ENCODE data around the gene FSIP1.

FSIP1 gene

DNA sequence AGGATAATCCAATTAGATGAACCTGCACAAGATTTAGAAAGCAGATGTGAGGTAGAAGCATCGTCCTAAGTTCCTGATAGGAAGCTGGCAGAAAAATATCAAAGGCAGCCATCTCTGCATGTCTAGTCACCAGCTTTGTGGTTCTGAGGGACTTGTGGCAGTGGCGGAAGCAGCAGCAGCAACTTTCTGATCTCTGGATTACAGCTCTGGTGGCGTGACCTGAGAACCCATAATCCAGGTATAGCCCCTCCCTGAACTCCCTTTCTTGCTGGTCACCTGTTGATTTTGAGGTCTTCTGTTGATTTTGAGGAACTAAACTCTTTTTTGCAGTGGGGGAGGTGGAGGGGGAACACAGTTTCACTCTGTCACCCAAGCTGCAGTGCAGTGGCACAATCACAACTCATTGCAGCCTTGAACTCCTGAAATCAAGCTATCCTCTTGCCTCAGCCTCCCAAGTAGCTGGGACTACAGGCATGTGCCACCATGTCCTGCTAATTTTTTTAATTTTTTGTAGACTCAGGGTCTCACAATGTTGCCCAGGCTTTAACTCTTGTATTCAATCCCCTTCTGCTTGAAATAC, 7.9 kb downstream of the FSIP1 start:
- Histone ChIP-seq H3K27ac (ENCODE audit: low read depth, low read length) (no peak overlapping the region), H3K36me3 (ENCODE audit: control insufficient read depth in 5 of 5, insufficient read depth in 5 of 5, low read length in 5 of 5) (no peaks in the 10 kb centered on the region), H3K9me3 (ENCODE audit: control insufficient read depth in 5 of 5, low read length in 5 of 5) (no peaks in the 10 kb centered on the region), H3K27me3 (ENCODE audit: control insufficient read depth in 5 of 5, insufficient read depth in 4 of 5, low read length in 5 of 5) (peaks cover 0 to 4% (median 0%) of the 10 kb centered on the region in 5 donors), H3K4me3 (ENCODE audit: low read depth in 1 of 5, low read length in 5 of 5) (no peak overlapping the region), H3K4me1 (ENCODE audit: control insufficient read depth in 5 of 5, insufficient read depth in 5 of 5, low read length in 5 of 5) (peaks cover 0 to 13% (median 12%) of the 10 kb centered on the region in 5 donors), H3K9ac (ENCODE audit: low read length in 5 of 5) (no peak overlapping the region)

- Histone ChIP-seq H3K27ac (ENCODE audit: low read depth, low read length) (peak overlapping the region; percentile 88), H3K4me1 (ENCODE audit: control insufficient read depth in 5 of 5, insufficient read depth in 5 of 5, low read length in 5 of 5) (peaks cover 0 to 13% (median 12%) of the 10 kb centered on the region in 5 donors), H3K9ac (ENCODE audit: low read length in 5 of 5) (peak overlapping the region in 1 of 5 donors; percentile 52), H3K36me3 (ENCODE audit: control insufficient read depth in 5 of 5, insufficient read depth in 5 of 5, low read length in 5 of 5) (no peaks in the 10 kb centered on the region), H3K27me3 (ENCODE audit: control insufficient read depth in 5 of 5, insufficient read depth in 4 of 5, low read length in 5 of 5) (no peaks in the 10 kb centered on the region), H3K9me3 (ENCODE audit: control insufficient read depth in 5 of 5, low read length in 5 of 5) (no peaks in the 10 kb centered on the region), H3K4me3 (ENCODE audit: low read depth in 1 of 5, low read length in 5 of 5) (peak overlapping the region in 2 of 5 donors; percentile 18 to 25)
Observed at GRCh38 chr15:39770748-39771689, 11.6 kb downstream of the FSIP1 start.

GRCh38 chr15:39767921-39768320, 14.7 kb downstream of the FSIP1 start:
- H3K27ac ChIP-seq (ENCODE audit: low read depth, low read length), result no peak overlapping the region
- H3K4me1 ChIP-seq (ENCODE audit: control insufficient read depth in 5 of 5, insufficient read depth in 5 of 5, low read length in 5 of 5), result peaks cover 0 to 13% (median 12%) of the 10 kb centered on the region in 5 donors
- H3K4me3 ChIP-seq (ENCODE audit: low read depth in 1 of 5, low read length in 5 of 5), result no peak overlapping the region
- H3K27me3 ChIP-seq (ENCODE audit: control insufficient read depth in 5 of 5, insufficient read depth in 4 of 5, low read length in 5 of 5), result no peaks in the 10 kb centered on the region
- H3K36me3 ChIP-seq (ENCODE audit: control insufficient read depth in 5 of 5, insufficient read depth in 5 of 5, low read length in 5 of 5), result no peaks in the 10 kb centered on the region
- H3K9ac ChIP-seq (ENCODE audit: low read length in 5 of 5), result no peak overlapping the region
- no peaks in the 10 kb centered on the region for H3K9me3 ChIP-seq (ENCODE audit: control insufficient read depth in 5 of 5, low read length in 5 of 5)

DNA sequence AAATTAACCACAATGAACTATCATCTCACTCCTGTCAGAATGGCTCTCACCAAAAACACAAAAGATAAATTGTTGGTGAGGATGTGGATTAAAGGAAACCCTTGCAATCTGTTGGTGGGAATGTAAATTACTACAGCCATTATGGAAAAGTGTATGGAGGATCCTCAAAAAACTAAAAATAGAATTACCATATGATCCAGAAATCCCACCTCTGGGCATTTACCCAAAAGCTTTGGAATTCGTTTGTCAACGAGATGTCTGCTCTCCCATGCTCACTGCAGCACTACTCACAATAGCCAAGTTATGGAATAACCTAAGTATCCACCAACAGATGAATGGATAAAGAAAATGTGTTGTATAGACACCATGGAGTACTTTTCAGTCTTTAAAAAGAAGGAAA, 21.6 kb downstream of the FSIP1 start:
- Histone ChIP-seq H3K36me3 (ENCODE audit: control insufficient read depth in 5 of 5, insufficient read depth in 5 of 5, low read length in 5 of 5) (no peaks in the 10 kb centered on the region), H3K9ac (ENCODE audit: low read length in 5 of 5) (no peak overlapping the region), H3K27ac (ENCODE audit: low read depth, low read length) (no peak overlapping the region), H3K27me3 (ENCODE audit: control insufficient read depth in 5 of 5, insufficient read depth in 4 of 5, low read length in 5 of 5) (no peaks in the 10 kb centered on the region), H3K4me1 (ENCODE audit: control insufficient read depth in 5 of 5, insufficient read depth in 5 of 5, low read length in 5 of 5) (no peaks in the 10 kb centered on the region), H3K4me3 (ENCODE audit: low read depth in 1 of 5, low read length in 5 of 5) (no peak overlapping the region), H3K9me3 (ENCODE audit: control insufficient read depth in 5 of 5, low read length in 5 of 5) (peaks cover 0 to 5% (median 4%) of the 10 kb centered on the region in 5 donors)

DNA sequence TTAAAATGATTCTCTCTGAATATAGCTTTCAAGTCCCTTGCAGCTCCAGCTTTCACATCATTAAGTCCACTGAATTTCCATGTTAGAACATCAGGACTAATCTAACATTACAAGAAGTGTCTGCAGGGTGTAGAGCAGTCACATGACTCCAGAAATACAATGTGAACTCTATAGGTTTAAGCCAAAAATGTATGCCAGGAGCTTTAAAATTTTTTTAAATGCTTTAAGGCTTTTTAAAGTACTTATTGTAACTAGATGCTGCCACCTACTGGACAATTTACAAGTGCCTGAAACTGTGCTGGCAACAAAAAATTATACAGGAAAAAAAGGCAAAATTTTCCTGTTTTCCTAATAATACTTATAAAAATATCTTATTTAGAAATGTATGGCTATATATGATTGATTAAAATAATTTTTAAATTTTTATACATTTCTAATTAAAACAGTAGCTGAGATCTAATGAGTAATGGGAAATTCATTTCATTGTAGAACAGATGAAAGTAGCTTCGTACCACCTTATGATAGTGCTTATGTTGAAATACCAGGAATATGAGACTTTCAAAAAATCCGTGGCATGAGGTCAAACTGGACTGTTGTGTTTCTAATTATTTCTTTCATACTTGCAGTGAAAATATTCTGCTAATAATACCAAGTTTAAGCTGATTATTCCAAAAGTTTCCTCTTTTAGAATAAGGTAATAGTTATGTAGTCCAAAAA, 25.7 kb downstream of the FSIP1 start:
- no peaks in the 10 kb centered on the region for H3K27me3 ChIP-seq (ENCODE audit: control insufficient read depth in 5 of 5, insufficient read depth in 4 of 5, low read length in 5 of 5)
- H3K9ac ChIP-seq (ENCODE audit: low read length in 5 of 5), result no peak overlapping the region
- H3K36me3 ChIP-seq (ENCODE audit: control insufficient read depth in 5 of 5, insufficient read depth in 5 of 5, low read length in 5 of 5), result no peaks in the 10 kb centered on the region
- H3K4me1 ChIP-seq (ENCODE audit: control insufficient read depth in 5 of 5, insufficient read depth in 5 of 5, low read length in 5 of 5), result no peaks in the 10 kb centered on the region
- H3K9me3 ChIP-seq (ENCODE audit: control insufficient read depth in 5 of 5, low read length in 5 of 5), result peaks cover 0 to under 1% (median 0%) of the 10 kb centered on the region in 5 donors
- H3K4me3 ChIP-seq (ENCODE audit: low read depth in 1 of 5, low read length in 5 of 5), result no peak overlapping the region
- no peak overlapping the region for H3K27ac ChIP-seq (ENCODE audit: low read depth, low read length)

DNA sequence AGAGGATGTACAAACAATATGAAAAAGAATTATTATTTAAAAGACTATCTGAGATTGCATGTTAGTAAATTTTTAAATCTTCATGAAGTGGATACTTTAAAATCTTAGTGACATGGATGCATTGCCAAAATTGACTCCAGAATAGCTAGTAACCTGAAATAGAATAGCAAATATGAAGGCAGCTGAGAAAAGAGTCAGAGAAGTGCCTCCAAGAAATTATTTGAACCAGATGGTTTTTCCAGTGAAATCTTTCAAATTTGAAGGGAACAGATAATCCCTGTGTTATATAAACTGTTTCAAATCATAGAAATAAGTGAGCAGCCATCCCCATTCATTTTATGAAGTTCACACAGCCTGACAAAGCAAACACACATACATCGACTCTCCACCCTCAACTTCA, 29.6 kb downstream of the FSIP1 start:
- Histone ChIP-seq H3K9me3 (ENCODE audit: control insufficient read depth in 5 of 5, low read length in 5 of 5) (no peaks in the 10 kb centered on the region), H3K4me1 (ENCODE audit: control insufficient read depth in 5 of 5, insufficient read depth in 5 of 5, low read length in 5 of 5) (peaks cover 0 to 7% (median 6%) of the 10 kb centered on the region in 5 donors), H3K4me3 (ENCODE audit: low read depth in 1 of 5, low read length in 5 of 5) (no peak overlapping the region), H3K27me3 (ENCODE audit: control insufficient read depth in 5 of 5, insufficient read depth in 4 of 5, low read length in 5 of 5) (no peaks in the 10 kb centered on the region), H3K9ac (ENCODE audit: low read length in 5 of 5) (no peak overlapping the region), H3K36me3 (ENCODE audit: control insufficient read depth in 5 of 5, insufficient read depth in 5 of 5, low read length in 5 of 5) (peaks cover 0 to 4% (median 0%) of the 10 kb centered on the region in 5 donors), H3K27ac (ENCODE audit: low read depth, low read length) (no peak overlapping the region)

DNA sequence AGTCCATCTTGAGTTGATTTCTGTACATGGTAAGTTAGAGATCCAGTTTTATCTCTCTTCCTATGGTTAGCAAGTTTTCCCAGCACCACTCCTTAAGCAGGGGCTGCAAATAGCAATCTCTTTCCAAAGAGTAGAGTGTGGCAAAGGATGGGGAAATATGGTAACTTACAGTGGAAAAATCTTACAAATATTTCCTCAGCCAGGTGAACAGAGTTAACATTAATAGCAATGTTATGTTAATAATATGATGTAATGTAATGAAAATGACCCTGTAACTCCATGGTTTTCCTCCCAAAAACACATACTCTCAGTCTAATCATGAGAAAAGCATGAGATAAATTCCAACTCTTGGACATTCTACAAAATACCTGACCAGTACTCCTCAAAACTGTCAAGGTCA, 30.4 kb downstream of the FSIP1 start:
- H3K36me3 ChIP-seq (ENCODE audit: control insufficient read depth in 5 of 5, insufficient read depth in 5 of 5, low read length in 5 of 5), result peaks cover 0 to 4% (median 0%) of the 10 kb centered on the region in 5 donors
- peaks cover 0 to 12% (median 6%) of the 10 kb centered on the region in 5 donors for H3K4me1 ChIP-seq (ENCODE audit: control insufficient read depth in 5 of 5, insufficient read depth in 5 of 5, low read length in 5 of 5)
- no peak overlapping the region for H3K27ac ChIP-seq (ENCODE audit: low read depth, low read length)
- no peaks in the 10 kb centered on the region for H3K9me3 ChIP-seq (ENCODE audit: control insufficient read depth in 5 of 5, low read length in 5 of 5)
- H3K4me3 ChIP-seq (ENCODE audit: low read depth in 1 of 5, low read length in 5 of 5), result no peak overlapping the region
- H3K27me3 ChIP-seq (ENCODE audit: control insufficient read depth in 5 of 5, insufficient read depth in 4 of 5, low read length in 5 of 5), result no peaks in the 10 kb centered on the region
- H3K9ac ChIP-seq (ENCODE audit: low read length in 5 of 5), result no peak overlapping the region

DNA sequence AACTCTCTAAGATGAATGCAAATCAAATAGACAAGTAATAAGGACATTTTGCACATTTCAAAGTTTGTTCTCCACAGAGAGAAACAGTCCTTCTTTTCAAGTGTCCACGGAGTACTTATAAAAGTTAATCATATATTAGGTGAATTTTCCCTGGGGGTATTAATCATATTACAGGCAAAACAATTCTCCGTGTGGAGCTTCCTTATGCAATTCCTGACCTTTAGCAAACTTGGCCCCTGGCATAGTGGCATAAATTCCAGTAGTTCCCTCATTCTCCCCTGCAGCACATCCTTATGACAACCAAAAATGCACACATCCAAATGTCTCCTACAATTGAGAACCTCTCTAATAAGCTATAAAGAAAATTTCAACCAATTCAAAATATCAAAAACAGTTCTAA, 34.4 kb downstream of the FSIP1 start:
- no peak overlapping the region for H3K4me3 ChIP-seq (ENCODE audit: low read depth in 1 of 5, low read length in 5 of 5)
- no peak overlapping the region for H3K27ac ChIP-seq (ENCODE audit: low read depth, low read length)
- H3K4me1 ChIP-seq (ENCODE audit: control insufficient read depth in 5 of 5, insufficient read depth in 5 of 5, low read length in 5 of 5), result peaks cover 0 to 13% (median 6%) of the 10 kb centered on the region in 5 donors
- H3K9me3 ChIP-seq (ENCODE audit: control insufficient read depth in 5 of 5, low read length in 5 of 5), result no peaks in the 10 kb centered on the region
- no peaks in the 10 kb centered on the region for H3K27me3 ChIP-seq (ENCODE audit: control insufficient read depth in 5 of 5, insufficient read depth in 4 of 5, low read length in 5 of 5)
- no peak overlapping the region for H3K9ac ChIP-seq (ENCODE audit: low read length in 5 of 5)
- peaks cover 0 to 4% (median 0%) of the 10 kb centered on the region in 5 donors for H3K36me3 ChIP-seq (ENCODE audit: control insufficient read depth in 5 of 5, insufficient read depth in 5 of 5, low read length in 5 of 5)

- Histone ChIP-seq H3K36me3 (ENCODE audit: control insufficient read depth in 5 of 5, insufficient read depth in 5 of 5, low read length in 5 of 5) (peaks cover 0 to 4% (median 0%) of the 10 kb centered on the region in 5 donors), H3K27ac (ENCODE audit: low read depth, low read length) (no peak overlapping the region), H3K9me3 (ENCODE audit: control insufficient read depth in 5 of 5, low read length in 5 of 5) (no peaks in the 10 kb centered on the region), H3K4me3 (ENCODE audit: low read depth in 1 of 5, low read length in 5 of 5) (no peak overlapping the region), H3K9ac (ENCODE audit: low read length in 5 of 5) (no peak overlapping the region), H3K27me3 (ENCODE audit: control insufficient read depth in 5 of 5, insufficient read depth in 4 of 5, low read length in 5 of 5) (no peaks in the 10 kb centered on the region), H3K4me1 (ENCODE audit: control insufficient read depth in 5 of 5, insufficient read depth in 5 of 5, low read length in 5 of 5) (peaks cover 0 to 13% (median 6%) of the 10 kb centered on the region in 5 donors)
Observed at GRCh38 chr15:39747326-39747725, 35.3 kb downstream of the FSIP1 start.

Measured in subcutaneous abdominal adipose tissue (tissue), 5 donors.